Activated T-helper 1 cell treated with Interleukin-2 at 50 U/mL for 16 hours (primary cell): ENCODE measurements around the gene ZNF425.
"Not testable (repeated sequence)": the region's sequence is repeated elsewhere in the genome, so short reads cannot be mapped to it uniquely, and the experiment has no call there.

ENCODE experiments used
- DNase-seq: peaks from one replicate; pipeline ENCODE4 v3.0.0-alpha.2; 2020; ENCODE audit warnings: low read depth

ZNF425 gene

DNA sequence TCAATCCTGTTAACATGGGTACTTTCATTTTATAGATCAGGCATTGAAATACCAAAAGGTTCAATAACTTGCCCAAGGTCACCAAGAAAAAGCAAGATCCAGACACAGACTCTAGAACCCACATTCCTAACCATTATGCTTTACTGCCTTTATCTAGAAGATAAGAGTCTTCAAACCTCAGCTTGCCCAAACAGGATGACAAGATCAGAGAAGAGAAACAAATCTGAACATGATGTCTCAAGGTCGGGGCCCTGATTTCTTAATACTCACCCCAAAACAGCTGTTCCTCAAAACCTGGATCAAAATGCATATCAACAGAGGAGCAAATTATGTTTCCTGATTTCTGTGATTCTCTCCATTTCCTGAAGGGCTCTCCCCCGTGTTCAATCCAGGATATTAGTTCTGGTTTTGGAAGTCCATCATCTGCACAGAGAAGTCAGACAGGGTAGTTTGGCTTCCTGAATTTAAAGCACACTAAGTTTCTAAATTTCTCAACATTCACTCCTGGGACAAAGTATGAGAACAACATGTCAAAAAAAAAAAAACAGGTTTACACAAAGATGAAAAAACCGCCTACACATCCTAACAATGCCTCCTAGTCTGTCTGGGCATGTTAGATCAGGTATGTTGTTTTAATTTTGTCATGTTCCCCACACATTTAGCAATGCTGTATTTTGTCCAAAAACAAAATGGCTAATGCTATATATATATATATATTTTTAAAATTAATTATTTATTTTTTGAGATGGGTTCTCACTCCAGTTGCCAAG lies 51.8 kb downstream of the ZNF425 start:
- DNase-seq = no peak

DNA sequence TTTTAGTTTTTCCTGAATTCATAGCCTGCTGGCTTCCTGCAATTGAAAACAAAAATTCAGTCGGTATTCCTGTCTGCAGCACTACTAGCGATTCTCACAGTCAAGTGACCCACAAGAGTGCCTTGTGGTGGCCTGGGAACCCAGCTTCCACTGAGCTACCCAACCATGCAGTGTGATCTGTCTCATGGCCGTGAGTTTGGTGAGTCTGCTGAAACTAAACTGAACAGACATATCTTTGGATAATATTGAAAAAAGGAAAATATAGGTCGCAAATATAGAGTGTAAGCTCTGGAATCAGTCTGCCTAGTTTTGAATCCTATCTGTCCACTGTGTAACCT lies 53.7 kb downstream of the ZNF425 start:
- no peak for DNase-seq

DNA sequence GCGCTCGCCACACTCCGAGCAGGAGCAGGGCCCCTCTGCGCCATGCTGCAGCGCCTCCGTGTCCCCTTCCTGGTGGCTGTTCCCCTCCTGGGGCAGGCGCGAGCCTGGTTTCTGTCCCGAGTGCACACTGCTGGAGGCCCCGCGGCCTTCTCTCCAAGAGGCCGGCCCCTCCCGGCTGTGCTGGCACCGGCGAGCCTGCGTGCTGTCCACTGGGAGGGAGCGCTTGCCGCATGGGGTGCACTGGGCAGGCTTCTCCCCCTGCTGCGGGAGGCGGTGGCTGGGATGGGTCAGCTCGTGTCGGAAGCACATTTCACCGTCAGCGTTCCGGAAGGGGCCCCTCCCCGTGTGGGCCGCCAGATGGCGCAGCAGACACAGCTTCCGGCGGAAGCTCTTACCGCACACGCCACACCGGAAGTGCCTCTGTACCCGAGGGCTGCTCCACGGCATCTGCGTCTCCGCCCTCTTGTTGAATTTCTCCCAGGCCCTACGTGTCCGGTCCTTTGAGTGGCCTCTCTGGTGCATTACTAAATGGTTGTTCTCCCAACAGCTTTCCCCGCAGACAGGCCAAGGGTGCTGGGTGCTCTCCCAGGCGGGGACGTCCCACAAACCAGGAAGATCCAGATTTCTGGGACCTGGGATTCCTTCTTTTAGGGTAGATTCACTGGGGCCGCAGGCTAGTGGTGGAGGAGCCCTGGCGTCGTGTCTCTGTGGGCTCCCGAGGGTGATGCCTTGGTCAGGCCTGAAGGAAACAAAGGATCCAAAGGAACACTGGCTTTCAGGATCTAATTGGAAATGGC lies 54.3 kb downstream of the ZNF425 start:
- peak; percentile 45 for DNase-seq

DNA sequence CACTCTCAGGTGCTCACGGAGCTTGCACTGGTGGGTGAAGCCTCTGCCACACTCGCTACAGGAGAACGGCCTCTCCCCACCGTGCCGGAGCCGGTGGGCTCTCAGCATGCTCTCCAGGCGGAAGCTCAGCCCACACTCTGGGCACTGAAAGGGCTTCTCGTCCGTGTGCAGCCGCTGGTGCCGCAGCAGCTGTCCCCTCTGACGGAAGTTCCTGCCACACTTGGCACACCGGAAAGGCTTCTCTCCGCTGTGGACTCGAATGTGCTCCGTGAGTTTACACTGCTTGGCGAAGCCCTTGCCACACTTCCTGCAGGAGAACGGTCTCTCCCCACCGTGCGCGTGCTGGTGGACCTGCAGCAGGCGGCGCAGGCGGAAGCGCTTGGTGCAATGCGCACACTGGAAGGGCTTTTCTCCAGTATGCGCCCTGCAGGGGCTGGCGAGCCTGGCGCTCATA lies 54.9 kb downstream of the ZNF425 start:
- no peak for DNase-seq

DNA sequence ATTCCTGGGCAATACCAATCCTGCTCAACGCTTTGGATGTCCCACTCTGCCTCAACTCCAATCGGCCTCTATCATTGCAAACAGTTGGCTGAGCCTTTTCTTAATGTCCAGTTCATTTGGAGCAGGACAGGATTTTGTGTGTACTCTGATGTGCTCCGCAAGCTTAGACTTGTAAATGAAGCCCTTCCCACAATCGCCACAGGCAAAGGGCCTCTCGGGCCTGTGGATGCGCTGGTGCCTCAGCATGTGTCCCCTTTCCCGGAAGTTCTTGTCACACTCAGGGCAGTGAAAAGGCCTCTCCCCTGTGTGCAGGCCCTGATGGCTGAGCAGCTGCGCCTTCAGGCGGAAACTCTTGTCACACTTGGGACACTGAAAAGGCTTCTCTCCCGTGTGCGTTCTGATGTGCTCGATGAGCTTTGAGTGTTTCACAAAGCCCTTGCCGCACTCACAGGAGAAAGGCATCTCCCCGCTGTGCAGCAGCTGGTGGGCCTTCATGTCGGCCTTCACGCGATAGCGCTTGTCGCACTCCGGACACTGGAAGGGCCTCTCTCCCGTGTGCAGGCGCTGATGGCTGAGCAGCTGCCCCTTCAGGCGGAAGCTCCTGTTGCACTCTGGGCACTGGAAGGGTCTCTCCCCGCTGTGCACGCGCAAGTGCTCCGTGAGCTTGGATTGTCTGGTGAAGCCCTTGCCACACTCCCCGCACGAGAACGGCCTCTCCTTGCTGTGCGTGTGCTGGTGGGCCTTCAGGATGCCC lies 55.6 kb downstream of the ZNF425 start:
- DNase-seq = no peak

DNA sequence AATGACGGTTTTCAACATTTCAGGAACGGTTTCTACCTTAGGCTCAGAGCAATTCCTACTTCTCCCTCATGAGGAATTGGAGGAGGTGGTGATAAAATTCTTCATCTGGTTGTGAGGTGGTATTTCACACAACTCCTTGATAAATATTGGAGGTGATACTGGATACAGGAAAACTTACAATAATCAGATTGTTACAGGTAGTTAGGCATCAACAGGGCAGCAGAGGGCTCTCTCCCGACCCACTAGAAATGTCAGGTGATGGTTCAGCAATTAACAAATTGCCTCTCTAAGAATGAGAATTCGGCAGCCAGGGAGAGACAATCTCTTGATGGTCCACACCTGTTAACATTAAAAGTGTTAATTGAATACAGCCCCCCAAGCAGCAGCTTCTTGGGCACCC lies 58.3 kb downstream of the ZNF425 start:
- DNase-seq = no peak

GRCh38 chr7:149063476-149063875 lies 62.6 kb downstream of the ZNF425 start:
- no peak for DNase-seq

- DNase-seq = not testable (repeated sequence)
These were observed 63.8 kb downstream of the ZNF425 start for GRCh38 chr7:149062217-149062899.

GRCh38 chr7:149060156-149060555 lies 66.0 kb downstream of the ZNF425 start:
- DNase-seq = no peak

DNA sequence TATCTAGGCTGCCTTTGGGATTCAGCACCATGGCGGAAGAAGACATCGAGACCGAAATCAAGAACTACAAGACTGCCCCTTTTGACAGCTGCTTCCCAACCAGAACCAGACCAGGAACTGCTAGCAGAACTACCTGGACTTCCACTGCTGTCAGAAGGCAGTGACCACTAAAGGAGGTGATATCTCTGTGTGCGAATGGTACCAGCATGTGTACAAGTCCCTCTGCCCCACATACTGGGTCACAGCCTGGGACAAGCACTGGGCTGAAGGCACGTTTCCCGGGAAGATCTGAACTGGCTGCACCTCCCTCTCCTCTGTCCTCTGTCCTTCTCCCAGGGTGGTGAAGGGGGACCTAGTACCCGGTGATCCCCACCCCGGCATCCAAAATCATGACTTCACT lies 72.2 kb downstream of the ZNF425 start:
- DNase-seq = no peak

DNA sequence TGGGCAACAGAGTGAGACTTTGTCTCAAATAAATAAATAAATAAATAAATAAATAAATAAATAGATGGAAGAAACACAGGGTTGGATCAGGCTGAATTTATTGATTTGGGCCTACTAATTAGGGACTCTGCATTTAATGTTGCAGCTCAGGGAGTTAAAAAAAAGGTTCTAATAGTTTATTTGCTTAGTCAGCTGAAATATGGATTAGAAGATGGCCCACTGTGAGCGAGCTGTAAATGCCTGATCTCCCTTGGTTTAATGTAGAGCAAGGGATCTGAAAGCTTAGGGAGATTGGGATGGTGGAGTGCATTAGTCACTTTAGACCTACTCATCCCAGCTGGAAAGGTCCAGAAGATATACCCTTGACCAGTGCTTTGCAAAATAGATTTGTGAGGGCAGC lies 72.7 kb downstream of the ZNF425 start:
- no peak for DNase-seq
